Measurements from ENCODE around the gene ARID4A. TPM values are rescaled to one million over a fixed set of nuclear protein-coding genes. Genes with fewer than 3 reads are reported as not detected.

Gene ARID4A
- total and polyA plus RNA-seq, 2 donors (not counting 3 experiments of a cell fraction or from before 2014, with no cell fraction given), result 3.7 to 20.0 TPM

- H3K4me1 ChIP-seq (ENCODE audit: control insufficient read depth, extremely low read depth, insufficient read depth, low read length), result peaks cover 25% of the 10 kb centered on the region
- DNase-seq (ENCODE audit: low read depth, low spot score), result peak; percentile 95
- H3K4me3 ChIP-seq (replicated peaks in 1 of 3; ENCODE audit: insufficient read depth in 1 of 3, low read depth in 1 of 3, low read length in 3 of 3), result peak overlapping the region in 1 of 3 experiments; percentile 4
- no peaks in the 10 kb centered on the region for H3K9me1 ChIP-seq (replicated peaks; ENCODE audit: control insufficient read depth, extremely low read depth, insufficient read depth, low read length)
- peak overlapping the region; percentile 72 for H3K27ac ChIP-seq (ENCODE audit: insufficient read depth, low read depth, low read length)
- peak; percentile 21 for TF ChIP-seq FOS (IDR thresholded peaks at IDR 0.05; ENCODE audit: borderline replicate concordance, insufficient read depth, low read length)
- TF ChIP-seq, protein P1, sequence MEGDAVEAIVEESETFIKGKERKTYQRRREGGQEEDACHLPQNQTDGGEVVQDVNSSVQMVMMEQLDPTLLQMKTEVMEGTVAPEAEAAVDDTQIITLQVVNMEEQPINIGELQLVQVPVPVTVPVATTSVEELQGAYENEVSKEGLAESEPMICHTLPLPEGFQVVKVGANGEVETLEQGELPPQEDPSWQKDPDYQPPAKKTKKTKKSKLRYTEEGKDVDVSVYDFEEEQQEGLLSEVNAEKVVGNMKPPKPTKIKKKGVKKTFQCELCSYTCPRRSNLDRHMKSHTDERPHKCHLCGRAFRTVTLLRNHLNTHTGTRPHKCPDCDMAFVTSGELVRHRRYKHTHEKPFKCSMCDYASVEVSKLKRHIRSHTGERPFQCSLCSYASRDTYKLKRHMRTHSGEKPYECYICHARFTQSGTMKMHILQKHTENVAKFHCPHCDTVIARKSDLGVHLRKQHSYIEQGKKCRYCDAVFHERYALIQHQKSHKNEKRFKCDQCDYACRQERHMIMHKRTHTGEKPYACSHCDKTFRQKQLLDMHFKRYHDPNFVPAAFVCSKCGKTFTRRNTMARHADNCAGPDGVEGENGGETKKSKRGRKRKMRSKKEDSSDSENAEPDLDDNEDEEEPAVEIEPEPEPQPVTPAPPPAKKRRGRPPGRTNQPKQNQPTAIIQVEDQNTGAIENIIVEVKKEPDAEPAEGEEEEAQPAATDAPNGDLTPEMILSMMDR (IDR thresholded peaks at IDR 0.05; ENCODE audit: extremely low read depth in 1 of 2, insufficient read depth in 1 of 2, low read depth in 1 of 2, low read length in 2 of 2), result no peak
- peak; percentile 69 for TF ChIP-seq JUN (IDR thresholded peaks at IDR 0.05; ENCODE audit: borderline replicate concordance, insufficient read depth, insufficient read length, low read depth)
- TF ChIP-seq GATA2 (IDR thresholded peaks at IDR 0.05; ENCODE audit: insufficient read depth, insufficient read length, low read depth, low read length), result peak; percentile 29
- H3K9me3 ChIP-seq (replicated peaks; ENCODE audit: control insufficient read depth, insufficient read depth, low read length), result no peaks in the 10 kb centered on the region
- H3K4me2 ChIP-seq (ENCODE audit: insufficient read depth, low read length), result peak overlapping the region; percentile 74
- peaks cover 8 to 17% of the 10 kb centered on the region in 2 experiments for H3K36me3 ChIP-seq (ENCODE audit: control insufficient read depth in 2 of 2, extremely low read depth in 1 of 2, insufficient read depth in 2 of 2, low read length in 2 of 2)
- dilution Hi-C loops (cut with MboI; ENCODE audit: extremely low pct_ligation_motif_present, low sequenced_read_pairs) (no loop called here), intact Hi-C loops (cut with micrococcal nuclease) (loop anchor here (1.0 kb wide), 1 partner anchor 17 kb away; the partner anchor contains the start of gene ARID4A)
- POLR2A ChIA-PET, result interaction anchor here (1.3 kb wide), 1 partner anchor 17 kb away, joined by 7 read pairs; the partner anchor contains the start of gene ARID4A
- H4K20me1 ChIP-seq (replicated peaks; ENCODE audit: control insufficient read depth, extremely low read depth, insufficient read depth, low read length), result peaks cover 7% of the 10 kb centered on the region
- H2AFZ ChIP-seq (ENCODE audit: low read depth, low read length), result no peak overlapping the region
- H3K9ac ChIP-seq (replicated peaks; ENCODE audit: extremely low read depth, insufficient read depth, low read length), result peak overlapping the region; percentile 51
- TSS peak; percentile 10 for BruUV-seq (replicated peaks)
- peaks cover 79% of the 10 kb centered on the region for H3K79me2 ChIP-seq (ENCODE audit: control insufficient read depth, insufficient read depth, low read length)
- CTCF ChIA-PET, result interaction anchor here (0.6 to 2.1 kb wide), 4 partner anchors 17 to 69 kb away, joined by 3 to 9 read pairs (median 4); partner anchors contain the start of gene ARID4A
- H3K27me3 ChIP-seq (ENCODE audit: control insufficient read depth in 2 of 2, insufficient read depth in 2 of 2, low read length in 2 of 2), result no peaks in the 10 kb centered on the region
- FAIRE-seq, result peak; percentile 88
These were observed 17.2 kb upstream of the ARID4A start for GRCh38 chr14:58280954-58281787.

All from endothelial cell of umbilical vein (primary cell).